ENCODE data around the gene ARFGEF3.
"Not testable (repeated sequence)": the region's sequence is repeated elsewhere in the genome, so short reads cannot be mapped to it uniquely, and the experiment has no call there.

ARFGEF3 gene

GRCh38 chr6:138175596-138175995 is 13.9 kb downstream of the ARFGEF3 start:
- DNase-seq: no peak

- no peak for DNase-seq
Observed at GRCh38 chr6:138176652-138177232, 15.0 kb downstream of the ARFGEF3 start.

- no peak for DNase-seq
Observed at GRCh38 chr6:138182939-138183789, 21.4 kb downstream of the ARFGEF3 start.

GRCh38 chr6:138183790-138184134 is 22.0 kb downstream of the ARFGEF3 start:
- DNase-seq: no peak

- no peak for DNase-seq
Observed at GRCh38 chr6:138184230-138184629, 22.5 kb downstream of the ARFGEF3 start.

GRCh38 chr6:138187156-138187555 is 25.4 kb downstream of the ARFGEF3 start:
- no peak for DNase-seq

GRCh38 chr6:138188278-138188941 is 26.7 kb downstream of the ARFGEF3 start:
- DNase-seq: no peak

GRCh38 chr6:138194287-138194686 is 32.5 kb downstream of the ARFGEF3 start:
- no peak for DNase-seq

GRCh38 chr6:138196122-138196738 is 34.5 kb downstream of the ARFGEF3 start:
- no peak for DNase-seq

- DNase-seq: no peak
Observed at GRCh38 chr6:138197570-138197969, 35.8 kb downstream of the ARFGEF3 start.

- DNase-seq: no peak
Observed at GRCh38 chr6:138198430-138199091, 36.8 kb downstream of the ARFGEF3 start.

GRCh38 chr6:138201836-138202235 is 40.1 kb downstream of the ARFGEF3 start:
- no peak for DNase-seq

GRCh38 chr6:138203315-138203714 is 41.6 kb downstream of the ARFGEF3 start:
- no peak for DNase-seq

- DNase-seq: no peak
Observed at GRCh38 chr6:138204303-138204702, 42.6 kb downstream of the ARFGEF3 start.

- DNase-seq: no peak
Observed at GRCh38 chr6:138204792-138205384, 43.1 kb downstream of the ARFGEF3 start.

GRCh38 chr6:138205437-138206094 is 43.8 kb downstream of the ARFGEF3 start:
- no peak for DNase-seq

- DNase-seq: no peak
Observed at GRCh38 chr6:138206862-138207261, 45.1 kb downstream of the ARFGEF3 start.

- no peak for DNase-seq
Observed at GRCh38 chr6:138211048-138211581, 49.4 kb downstream of the ARFGEF3 start.

- no peak for DNase-seq
Observed at GRCh38 chr6:138211601-138212000, 49.9 kb downstream of the ARFGEF3 start.

- DNase-seq: not testable (repeated sequence)
Observed at GRCh38 chr6:138212530-138212929, 50.8 kb downstream of the ARFGEF3 start.

- no peak for DNase-seq
Observed at GRCh38 chr6:138215093-138215782, 53.5 kb downstream of the ARFGEF3 start.
